ENCODE measurements around the gene SGCD. TPM values are rescaled to one million over a fixed set of nuclear protein-coding genes. Genes with fewer than 3 reads are reported as not detected.

SGCD gene
- polyA plus RNA-seq, 3 donors: 5.1 to 5.7 (median 5.6) TPM

- no peak for DNase-seq (ENCODE audit: low read depth in 3 of 3, low spot score in 2 of 3)
Measured at GRCh38 chr5:156450778-156451177, 123.8 kb downstream of the SGCD start.

- no peak for DNase-seq (ENCODE audit: low read depth in 3 of 3, low spot score in 2 of 3)
Measured at GRCh38 chr5:156451505-156451904, 124.5 kb downstream of the SGCD start.

- DNase-seq (ENCODE audit: low read depth in 3 of 3, low spot score in 2 of 3): no peak
Measured at GRCh38 chr5:156456857-156457256, 129.9 kb downstream of the SGCD start.

- no peak for DNase-seq (ENCODE audit: low read depth in 3 of 3, low spot score in 2 of 3)
Measured at GRCh38 chr5:156459812-156460385, 132.9 kb downstream of the SGCD start.

GRCh38 chr5:156460471-156460870 lies 133.5 kb downstream of the SGCD start:
- DNase-seq (ENCODE audit: low read depth in 3 of 3, low spot score in 2 of 3): no peak

GRCh38 chr5:156466871-156467270 lies 139.9 kb downstream of the SGCD start:
- no peak for DNase-seq (ENCODE audit: low read depth in 3 of 3, low spot score in 2 of 3)

GRCh38 chr5:156469636-156470035 lies 142.7 kb downstream of the SGCD start:
- DNase-seq (ENCODE audit: low read depth in 3 of 3, low spot score in 2 of 3): no peak

- no peak for DNase-seq (ENCODE audit: low read depth in 3 of 3, low spot score in 2 of 3)
Measured at GRCh38 chr5:156471893-156472292, 144.9 kb downstream of the SGCD start.

GRCh38 chr5:156473269-156473908 lies 146.4 kb downstream of the SGCD start:
- DNase-seq (ENCODE audit: low read depth in 3 of 3, low spot score in 2 of 3): no peak

- DNase-seq (ENCODE audit: low read depth in 3 of 3, low spot score in 2 of 3): no peak
Measured at GRCh38 chr5:156474251-156474650, 147.3 kb downstream of the SGCD start.

GRCh38 chr5:156475182-156476157 lies 148.5 kb downstream of the SGCD start:
- peak; percentile 23 to 51 (median 34) for DNase-seq (ENCODE audit: low read depth in 3 of 3, low spot score in 2 of 3)

GRCh38 chr5:156476158-156476551 lies 149.2 kb downstream of the SGCD start:
- no peak for DNase-seq (ENCODE audit: low read depth in 3 of 3, low spot score in 2 of 3)

GRCh38 chr5:156476678-156477077 lies 149.7 kb downstream of the SGCD start:
- DNase-seq (ENCODE audit: low read depth in 3 of 3, low spot score in 2 of 3): no peak

- DNase-seq (ENCODE audit: low read depth in 3 of 3, low spot score in 2 of 3): no peak
Measured at GRCh38 chr5:156477196-156477595, 150.2 kb downstream of the SGCD start.

- no peak for DNase-seq (ENCODE audit: low read depth in 3 of 3, low spot score in 2 of 3)
Measured at GRCh38 chr5:156479849-156480248, 152.9 kb downstream of the SGCD start.

GRCh38 chr5:156481741-156482140 lies 154.8 kb downstream of the SGCD start:
- DNase-seq (ENCODE audit: low read depth in 3 of 3, low spot score in 2 of 3): no peak

- no peak for DNase-seq (ENCODE audit: low read depth in 3 of 3, low spot score in 2 of 3)
Measured at GRCh38 chr5:156482818-156483217, 155.9 kb downstream of the SGCD start.

GRCh38 chr5:156486394-156487238 lies 159.7 kb downstream of the SGCD start:
- DNase-seq (ENCODE audit: low read depth in 3 of 3, low spot score in 2 of 3): no peak

- DNase-seq (ENCODE audit: low read depth in 3 of 3, low spot score in 2 of 3): no peak
Measured at GRCh38 chr5:156491766-156492165, 164.8 kb downstream of the SGCD start.

- DNase-seq (ENCODE audit: low read depth in 3 of 3, low spot score in 2 of 3): no peak
Measured at GRCh38 chr5:156496291-156496690, 169.3 kb downstream of the SGCD start.

GRCh38 chr5:156497804-156498208 lies 170.8 kb downstream of the SGCD start:
- DNase-seq (ENCODE audit: low read depth in 3 of 3, low spot score in 2 of 3): no peak
